GM21447 (cell line): ENCODE measurements around the gene GPR143.
"Not testable (repeated sequence)": the region's sequence is repeated elsewhere in the genome, so short reads cannot be mapped to it uniquely, and the experiment has no call there.

Experiments
- ATAC-seq: cut with Tn5 transposase; IDR thresholded peaks from one replicate; pipeline ENCODE4 v1.9.1; 2021; ENCODE audit not compliant: unreplicated experiment

Gene GPR143

DNA sequence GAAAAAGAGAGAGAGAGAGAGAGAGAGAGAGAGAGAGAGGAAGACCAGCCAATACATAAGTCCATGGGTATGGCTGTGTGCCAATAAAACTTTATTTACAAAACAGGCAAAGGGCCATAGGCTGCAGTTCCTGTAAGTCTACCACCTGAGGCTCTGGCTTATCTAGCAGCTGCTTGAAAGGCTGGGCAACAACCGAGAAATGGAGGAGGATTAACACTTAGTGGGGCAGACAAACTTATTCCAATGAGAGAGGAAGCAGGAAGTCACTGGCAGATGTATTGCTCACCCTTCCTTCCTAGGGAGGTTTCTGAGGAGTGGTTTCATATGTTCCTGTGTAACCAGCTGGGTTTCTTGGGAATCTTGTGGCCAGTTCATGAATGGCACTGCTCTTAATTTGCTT lies 4.7 kb upstream of the GPR143 start:
- no peak for ATAC-seq

DNA sequence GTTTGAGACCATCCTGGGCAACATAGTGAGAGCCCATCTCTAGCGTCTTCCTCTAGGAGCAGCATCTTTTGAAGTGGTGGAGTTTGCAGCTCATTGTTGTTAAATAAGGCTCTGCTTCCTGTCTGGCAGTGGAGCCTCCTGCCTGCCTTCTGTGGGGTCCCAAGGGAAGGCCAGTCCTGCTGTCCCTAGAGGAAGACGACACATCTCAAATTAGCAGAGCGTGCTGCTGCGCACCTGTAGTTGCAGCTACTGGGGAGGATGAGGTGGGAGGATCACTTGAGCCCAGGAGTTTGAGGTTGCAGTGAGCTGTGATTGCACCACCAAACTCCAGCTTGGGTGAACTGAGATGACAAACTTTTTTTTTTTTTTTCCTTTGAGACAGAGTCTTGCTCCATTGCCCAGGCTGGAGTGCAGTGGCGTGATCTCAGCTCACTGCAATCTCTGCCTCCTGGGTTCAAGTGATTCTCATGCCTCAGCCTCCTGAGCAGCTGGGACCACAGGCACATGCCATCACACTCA lies 2.7 kb upstream of the GPR143 start:
- not testable (repeated sequence) for ATAC-seq

DNA sequence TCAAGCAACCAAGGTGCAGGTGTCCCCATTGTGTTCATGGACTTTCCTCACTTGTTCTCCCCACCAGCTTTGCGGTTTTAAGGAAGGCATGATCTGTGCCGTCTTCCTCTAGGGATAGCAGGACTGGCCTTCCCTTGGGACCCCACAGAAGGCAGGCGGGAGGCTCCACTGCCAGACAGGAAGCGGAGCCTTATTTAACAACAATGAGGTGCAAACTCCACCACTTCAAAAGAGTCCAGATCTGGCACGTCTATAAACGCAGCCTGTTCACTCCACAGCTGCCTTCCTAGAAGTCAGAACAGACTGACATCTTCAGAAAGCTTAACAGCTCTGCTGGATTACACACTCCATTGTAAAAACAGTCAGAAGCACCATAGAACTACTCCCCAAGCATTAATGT lies 1.7 kb upstream of the GPR143 start:
- no peak for ATAC-seq

DNA sequence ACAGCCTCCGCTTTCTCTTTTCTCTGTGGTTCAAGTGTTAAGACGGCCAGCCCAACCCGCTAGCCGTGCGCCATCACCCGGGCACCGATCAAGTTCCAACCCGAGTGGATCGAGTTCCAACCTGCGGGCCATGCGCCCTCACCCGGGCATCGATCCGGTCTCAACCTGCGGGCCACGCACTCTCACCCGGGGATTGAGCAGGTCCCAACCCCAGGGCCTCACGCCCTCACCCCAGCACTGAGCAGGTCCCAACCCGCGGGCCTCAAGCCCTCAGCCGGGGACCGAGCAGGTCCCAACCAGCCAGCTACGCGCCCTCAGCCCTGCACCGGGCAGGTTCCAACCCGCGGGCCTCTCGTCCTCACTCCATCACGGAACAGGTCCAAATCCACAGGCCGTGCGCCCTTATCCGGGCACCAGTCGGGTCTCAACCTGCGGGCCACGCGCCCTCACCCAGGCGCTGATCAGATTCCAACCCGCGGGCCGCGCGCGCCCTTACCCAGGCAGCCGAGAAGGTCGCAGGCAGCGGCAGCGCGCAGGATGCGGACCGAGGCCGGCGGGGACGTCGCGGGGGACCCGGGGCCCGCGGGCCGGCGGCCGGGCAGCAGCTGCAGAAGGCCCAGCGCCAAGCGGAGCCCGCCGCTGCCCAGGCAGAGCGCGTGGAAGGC lies 443 bp downstream of the GPR143 start:
- ATAC-seq, result no peak

DNA sequence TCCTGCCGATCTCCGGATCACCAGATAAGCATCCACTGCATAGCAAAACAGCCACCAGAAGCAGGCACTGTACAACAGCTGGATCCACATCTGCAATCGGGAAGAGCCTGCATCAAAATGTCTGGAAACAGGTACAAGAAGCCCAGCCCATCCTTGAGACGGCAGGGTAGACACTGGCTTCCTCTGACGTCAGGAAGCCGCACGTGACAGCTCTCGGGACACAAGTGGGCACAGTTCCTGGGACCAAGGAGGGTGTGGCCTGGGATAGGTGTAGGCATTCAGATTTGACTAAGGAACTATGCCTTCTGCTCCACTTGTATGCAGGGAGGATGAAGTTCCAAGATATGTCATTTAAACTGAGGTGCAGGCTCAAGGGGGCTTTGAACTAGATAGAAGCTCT lies 6.3 kb downstream of the GPR143 start:
- ATAC-seq, result no peak

DNA sequence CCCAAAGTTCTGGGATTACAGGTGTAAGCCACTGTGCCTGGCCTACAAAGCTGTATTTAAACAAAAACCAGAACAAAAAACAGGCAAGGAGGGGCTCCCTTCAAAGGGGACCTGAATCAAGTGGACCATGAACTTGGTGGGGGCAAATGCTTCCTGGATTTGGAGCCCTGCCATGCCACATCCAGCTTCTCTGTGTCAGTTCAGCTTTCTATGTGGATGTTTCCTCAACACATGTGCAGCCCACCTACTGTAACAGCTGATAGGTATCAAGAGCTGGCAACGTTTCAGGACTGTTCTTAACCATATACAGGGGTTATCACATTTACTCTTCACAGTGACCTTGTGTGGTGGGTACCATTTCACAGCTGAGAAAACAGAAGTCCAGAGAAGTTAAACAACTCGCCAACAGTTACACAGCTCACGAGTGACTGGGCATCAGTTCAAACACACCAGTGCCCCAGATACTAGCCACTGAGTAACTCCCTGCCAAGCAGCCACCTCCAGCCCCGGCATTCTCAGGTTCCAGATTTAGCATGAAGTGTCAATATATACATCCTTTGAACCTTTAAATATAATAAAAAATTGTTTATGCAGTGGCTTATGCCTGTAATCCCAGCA lies 7.5 kb downstream of the GPR143 start:
- ATAC-seq, result no peak

DNA sequence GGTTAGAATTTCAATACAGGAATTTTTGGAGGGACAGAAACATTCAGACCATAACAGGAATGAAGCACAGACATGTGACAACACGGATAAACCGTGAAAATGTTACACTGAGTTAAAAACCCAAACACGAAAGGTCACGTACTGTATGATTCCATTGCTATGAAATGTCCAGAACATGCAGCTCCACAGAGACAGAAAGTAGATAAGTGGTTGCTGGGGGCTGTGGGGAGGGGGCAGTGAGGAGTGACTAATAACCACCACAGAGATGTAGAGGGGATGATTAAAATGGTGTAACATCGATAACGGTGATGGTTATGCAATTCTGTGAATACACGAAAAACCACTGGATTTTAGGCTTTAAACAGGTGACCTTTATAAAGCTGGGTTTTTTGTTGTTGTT lies 8.3 kb downstream of the GPR143 start:
- ATAC-seq, result no peak

DNA sequence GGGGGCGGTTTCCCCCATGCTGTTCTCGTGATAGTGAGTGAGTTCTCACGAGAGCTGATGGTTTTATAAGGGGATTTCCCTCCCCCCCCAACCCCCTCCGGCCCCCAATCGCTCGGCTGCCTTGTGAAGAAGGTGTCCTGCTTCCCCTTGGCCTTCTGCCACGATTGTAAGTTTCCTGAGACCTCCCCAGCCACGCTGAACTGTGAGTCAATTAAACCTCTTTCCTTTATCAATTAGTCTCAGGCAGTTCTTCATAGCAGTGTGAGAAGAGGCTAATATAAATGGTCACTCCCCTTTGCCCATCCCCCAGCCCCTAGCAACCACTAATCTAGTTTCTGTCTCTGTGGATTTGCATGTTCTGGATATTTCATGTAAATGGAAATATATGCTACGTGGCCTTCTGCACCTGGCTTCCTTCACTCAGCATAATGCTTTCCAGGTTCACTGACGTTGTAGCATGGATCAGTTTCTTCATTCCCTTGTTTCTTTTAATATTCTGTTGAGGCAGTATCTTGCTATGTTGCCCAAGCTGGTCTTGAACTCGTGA lies 16.4 kb downstream of the GPR143 start:
- ATAC-seq, result no peak

DNA sequence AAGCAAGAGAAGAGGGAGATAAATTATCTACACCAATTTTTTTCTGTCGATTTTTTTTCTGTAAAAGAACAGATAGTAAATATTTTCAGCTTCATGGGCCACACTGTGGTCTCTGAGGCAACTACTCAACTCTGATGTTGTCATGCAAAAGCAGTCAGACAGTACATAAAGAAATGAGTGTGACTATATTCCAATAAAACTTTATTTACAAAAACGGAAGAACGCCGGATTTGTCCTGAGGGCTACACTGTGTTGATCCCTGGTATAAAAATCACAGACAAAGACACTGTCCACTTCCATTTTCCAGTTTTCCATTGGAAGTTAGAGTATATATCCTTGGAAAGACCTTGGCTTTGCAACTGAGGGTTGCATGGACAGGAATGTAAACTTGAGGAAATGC lies 18.0 kb downstream of the GPR143 start:
- no peak for ATAC-seq

DNA sequence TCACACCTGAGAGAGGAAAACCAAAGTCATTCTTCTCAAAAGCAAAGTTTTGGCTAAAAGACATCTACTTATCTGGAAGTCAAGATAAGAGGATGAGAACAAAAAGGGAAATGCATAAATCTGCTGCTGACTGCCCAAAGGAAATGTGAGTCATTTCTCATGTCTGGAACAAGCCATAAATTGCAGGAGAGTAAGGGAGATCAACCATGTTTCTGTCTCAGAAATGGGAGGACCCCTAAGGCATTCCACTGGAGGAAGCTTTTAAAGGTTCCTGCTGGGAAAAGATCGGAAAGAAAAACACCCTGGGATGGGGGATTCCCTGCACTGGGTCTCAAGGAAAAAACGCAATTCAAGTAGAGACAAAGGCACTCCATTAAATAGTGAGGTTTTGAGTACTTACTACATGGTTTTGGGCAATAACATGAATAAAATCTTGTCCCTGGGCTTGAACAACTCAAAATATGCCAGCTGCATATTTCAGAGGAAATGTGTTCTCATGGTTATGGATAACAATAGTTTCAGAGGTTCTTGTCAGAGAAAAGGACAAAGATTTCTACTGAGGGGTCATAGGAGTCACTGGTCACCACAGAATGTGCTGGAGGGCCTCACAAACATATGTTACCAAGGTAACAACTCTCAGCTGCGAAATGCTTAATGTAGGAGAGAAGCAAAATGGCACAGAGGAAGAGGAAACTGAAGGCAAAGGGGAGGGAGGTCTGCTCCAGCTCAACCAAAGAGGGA lies 19.3 kb downstream of the GPR143 start:
- no peak for ATAC-seq

DNA sequence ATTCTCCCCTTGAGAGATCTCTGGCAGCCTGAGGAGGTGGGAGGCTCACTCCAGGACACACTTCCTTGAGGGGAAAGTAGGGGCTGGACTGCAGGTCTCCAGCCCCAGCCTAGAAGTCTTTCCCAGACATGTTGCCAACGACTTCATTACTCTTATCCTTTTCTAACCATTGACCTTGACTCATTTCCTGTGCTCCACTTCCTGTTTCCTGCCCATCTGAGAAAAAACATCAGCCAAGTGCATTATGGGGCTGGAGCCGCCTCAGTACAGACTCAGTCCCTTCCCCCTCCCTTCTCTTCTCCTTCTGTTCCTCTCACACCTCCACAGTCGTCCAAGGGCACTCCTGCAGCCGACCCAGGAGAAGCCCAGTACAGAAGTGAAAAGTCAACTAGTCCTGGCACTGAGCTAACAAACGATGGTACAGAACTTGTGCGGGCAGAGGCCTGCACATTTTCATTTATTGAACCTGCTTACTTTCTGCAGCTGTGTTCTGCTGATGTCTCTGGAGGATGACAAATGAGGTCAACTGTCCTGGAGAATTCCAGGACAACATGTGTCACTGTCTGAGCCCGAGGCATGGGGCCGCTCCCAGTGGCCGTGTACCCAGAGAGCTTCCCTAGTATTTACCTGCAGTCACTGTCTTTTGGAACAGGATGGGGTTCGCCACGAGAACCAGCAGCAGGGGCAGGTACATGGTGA lies 20.1 kb downstream of the GPR143 start:
- no peak for ATAC-seq

DNA sequence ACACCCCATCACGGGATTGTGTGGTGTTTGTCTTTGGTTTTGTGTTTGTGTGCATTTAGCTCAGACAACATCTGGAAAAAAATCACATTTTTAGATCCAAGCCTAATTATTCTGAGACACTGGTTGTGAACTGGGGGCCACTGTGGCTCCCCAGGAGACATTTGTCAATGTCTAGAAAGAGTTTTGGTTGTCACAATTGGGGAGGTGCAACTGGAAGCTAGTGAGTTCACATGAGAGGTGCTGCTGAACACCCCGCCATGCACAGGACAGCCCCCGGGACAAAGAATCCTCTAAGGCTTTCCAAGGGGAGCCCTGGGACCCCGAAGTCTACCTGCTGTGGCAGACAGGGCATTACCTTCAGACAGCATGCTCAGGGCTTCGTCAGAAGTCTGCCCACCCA lies 26.5 kb downstream of the GPR143 start:
- ATAC-seq, result no peak

DNA sequence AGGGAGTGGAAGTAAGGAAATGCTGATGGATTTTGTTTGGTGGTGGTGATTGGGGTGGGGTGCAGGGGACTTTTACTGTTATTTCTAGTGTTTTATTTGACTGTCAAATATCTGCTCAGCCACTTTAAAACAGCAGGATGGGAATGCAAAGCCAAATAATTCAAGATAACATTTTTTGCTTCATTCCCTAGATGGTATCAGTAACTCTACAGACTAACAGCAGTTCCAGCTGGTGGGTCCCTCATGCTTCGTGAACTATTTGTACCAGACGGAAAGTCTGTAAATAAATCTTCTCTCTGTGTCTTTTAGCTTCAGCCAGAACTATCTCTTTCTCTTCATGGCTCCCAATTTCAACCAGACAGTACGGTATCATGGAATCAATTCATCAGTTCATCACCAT lies 27.5 kb downstream of the GPR143 start:
- no peak for ATAC-seq

DNA sequence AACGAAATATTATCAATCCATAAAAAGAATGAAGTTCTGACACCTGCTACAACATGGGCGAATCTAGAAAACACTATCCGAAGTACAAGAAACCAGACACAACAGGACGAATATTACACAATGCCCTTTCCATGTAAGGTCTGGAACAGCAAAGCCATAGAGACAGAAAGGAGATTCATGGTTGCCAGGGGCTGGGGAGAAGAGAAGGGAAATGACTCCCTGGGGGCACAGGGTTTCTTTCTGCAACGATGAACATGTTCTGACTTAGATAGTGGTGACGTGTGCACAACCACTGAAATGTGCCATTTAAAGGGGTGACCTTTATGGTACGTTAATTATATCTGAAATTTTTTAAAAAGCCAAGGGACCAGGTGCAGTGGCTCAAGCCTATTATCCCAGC lies 28.3 kb downstream of the GPR143 start:
- no peak for ATAC-seq

DNA sequence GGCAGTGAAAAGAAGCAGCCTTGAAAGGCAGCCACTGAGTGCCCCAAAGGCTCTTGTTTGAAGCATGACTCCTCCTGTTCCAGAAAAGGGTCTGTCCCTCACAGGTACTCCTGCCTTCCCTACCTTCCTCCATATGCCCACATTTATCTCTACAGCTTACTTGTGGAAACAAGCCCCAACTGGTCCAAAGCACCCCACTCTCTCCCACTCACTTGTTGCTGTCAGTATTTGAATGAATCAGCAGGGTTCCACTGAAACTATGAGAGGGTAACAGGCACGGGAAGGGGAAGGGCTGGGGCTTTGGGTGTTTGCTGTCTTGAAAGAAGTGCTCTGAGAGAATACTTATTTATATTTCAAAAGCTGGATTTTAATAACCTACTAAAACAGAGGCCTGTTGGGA lies 34.9 kb downstream of the GPR143 start:
- ATAC-seq, result no peak

DNA sequence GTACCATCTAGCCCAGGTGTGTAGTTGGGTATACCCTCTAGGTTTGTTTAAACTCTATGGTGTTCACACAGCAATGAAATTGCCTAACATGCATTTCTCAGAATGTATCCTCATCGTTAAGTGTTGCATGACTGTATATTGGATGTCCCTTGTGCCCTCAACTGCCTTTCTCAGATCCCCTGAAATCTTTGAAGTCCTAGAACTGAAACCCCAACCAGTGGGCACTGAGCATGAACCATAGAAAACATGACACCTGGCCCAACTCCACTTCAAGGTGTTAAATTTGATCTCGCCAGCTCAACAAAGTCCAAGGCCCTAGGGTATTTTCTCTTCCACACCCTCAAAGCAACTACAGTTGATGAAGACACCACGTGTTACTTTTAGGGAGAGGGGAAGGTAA lies 35.6 kb downstream of the GPR143 start:
- ATAC-seq, result no peak

DNA sequence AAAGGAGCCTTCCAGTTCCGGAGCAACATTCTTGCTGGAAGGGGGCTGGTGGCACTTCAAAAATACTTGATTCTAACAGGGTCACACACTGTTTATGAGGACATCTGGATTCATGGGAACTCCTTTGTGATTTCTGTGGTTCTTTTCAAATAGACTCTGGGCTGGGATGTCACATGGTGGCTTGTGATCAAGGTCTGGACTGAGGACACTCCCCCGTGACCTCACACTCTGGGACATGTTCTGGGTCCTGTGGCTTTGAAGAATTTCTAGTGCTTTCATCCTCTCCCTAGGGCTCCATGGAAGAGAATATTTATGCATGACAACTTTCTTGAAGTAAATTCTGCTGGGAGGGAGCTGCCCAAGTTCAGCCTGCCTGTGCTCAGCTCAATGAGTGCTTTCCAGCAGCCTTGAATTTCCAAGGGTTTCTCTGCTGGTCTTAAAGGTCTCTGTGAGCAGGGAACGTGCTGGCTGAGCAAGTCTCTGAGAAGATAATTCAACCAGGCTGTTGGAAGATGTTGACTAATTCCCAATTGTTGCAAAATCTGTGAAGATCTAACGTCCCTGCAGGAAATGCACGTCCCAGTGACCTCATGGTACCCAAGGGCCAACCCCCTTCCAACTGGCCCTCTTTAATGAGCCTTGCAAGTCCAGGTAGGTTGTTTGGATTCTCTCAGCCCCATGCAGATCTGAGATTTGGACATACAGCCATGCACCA lies 36.3 kb downstream of the GPR143 start:
- ATAC-seq, result no peak

DNA sequence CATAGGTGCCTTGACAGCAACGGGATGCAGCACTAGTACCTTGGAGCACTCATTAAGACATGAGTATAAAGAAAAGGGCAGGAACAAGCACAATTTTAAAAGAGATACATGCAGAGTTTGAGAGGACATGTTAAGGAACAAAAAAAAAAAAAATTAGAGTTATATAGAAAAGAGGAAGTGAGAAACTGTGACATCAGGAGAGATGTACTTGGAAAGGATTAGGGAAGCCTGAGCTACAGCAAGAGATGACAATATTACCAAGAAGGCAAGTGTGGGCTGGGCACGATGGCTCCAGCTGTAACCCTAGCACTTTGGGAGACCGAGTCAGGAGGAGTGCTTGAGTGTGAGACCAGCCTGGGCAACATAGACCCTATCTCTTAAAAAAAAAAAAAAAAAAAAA lies 37.4 kb downstream of the GPR143 start:
- ATAC-seq, result no peak

DNA sequence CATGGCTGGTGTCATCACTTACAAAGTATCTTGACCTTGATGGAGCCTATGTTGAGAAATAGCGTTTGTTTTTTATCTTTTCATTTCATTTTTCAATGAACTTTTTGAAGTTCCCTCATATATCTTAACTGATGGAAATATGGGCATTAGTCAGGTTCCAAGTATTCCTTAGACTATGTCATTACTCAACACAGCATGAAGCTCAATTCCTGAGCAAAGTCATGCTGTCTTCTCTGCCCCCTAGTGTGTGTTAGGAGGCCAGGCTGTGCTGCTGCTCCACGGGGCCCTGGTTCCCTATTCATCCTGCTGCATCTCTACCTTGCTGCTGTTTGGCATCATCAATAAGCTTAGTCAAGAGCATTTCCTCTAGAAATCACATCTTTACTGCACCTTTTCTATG lies 40.9 kb downstream of the GPR143 start:
- ATAC-seq, result no peak

DNA sequence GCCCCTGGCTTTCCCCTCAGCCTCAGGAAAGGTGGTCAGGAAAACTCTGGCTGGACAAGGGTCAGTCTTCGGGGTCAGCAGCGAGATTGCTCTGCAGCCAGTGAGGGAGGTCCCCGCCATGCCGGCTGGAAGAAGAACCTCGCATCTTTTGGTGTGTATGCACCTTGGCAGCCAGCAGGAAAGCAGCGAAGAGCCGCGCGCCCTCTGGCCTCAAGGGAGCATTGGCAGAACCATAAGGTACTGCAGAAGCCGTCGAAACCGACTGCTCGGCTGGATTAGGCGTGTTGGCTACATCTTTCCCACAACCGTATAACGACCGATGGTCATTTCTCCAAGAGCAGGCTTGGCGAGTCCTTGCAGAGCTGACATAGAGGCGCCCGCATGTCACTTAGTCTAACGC lies 48.3 kb downstream of the GPR143 start:
- no peak for ATAC-seq

DNA sequence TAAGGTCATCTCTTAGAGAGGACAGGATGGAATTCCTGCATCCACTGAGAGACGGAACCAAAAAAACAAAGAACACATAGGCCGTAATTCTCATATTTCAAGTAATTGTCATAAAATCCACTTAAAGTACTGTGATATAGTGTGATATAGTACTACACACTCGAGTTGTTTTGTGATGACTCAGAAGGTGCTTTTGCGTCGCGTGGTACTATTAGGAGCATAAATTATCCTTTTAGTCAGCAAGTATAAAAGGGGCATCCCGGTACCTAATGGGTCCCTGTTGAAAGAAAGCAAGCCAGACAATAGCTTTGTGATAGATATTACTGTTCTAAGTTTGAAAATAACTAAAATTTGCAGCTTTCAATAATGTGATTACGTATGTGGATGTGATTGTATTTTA lies 55.3 kb downstream of the GPR143 start:
- ATAC-seq, result no peak
